ENCODE results near the gene MYO9B. TPM values are rescaled to one million over a fixed set of nuclear protein-coding genes. Genes with fewer than 3 reads are reported as not detected.

The MYO9B gene
- total and polyA plus RNA-seq, 2 of the 13 experiments (the other 11 are each of a cell fraction or from before 2014, with no cell fraction given) = 18.0 to 18.3 TPM

DNA sequence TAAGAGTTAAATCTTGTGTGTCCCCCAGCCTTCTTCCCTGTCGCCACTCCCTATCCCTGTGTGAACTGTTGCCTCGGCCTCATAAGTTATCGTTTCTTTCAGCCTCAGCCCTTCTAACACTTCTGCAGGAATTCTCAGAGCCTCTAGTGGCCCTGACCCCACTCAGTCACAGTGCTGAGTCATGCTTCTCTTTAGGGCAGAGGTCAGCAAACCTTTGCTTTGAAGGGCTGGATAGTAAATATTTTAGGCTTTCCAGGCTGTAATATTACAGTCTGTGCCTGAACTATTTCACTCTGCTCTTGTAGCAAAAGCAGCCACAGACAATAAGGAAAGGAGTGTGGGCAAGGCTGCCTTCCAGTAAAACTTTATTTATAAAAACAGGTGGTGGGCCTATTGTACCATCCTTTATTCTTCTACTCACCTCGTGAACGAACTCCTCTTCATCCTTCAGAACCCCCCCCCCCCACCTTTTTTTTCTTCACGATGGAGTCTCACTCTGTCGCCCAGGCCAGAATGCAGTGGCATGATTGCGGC is 22.1 kb downstream of the MYO9B start (continued):
- peak; percentile 89 for TF ChIP-seq ZNF770 (CRISPR knock-in tag; IDR thresholded peaks at IDR 0.05)
- no peak for TF ChIP-seq ZBTB21 (CRISPR knock-in tag; IDR thresholded peaks at IDR 0.05)
- TF ChIP-seq ZNF598 (CRISPR knock-in tag; IDR thresholded peaks at IDR 0.05; ENCODE audit: borderline replicate concordance) = no peak
- peak; percentile 86 for TF ChIP-seq NR2C2 (CRISPR knock-in tag; IDR thresholded peaks at IDR 0.05; ENCODE audit: borderline replicate concordance)
- no peak for TF ChIP-seq ZNF326 (CRISPR knock-in tag; IDR thresholded peaks at IDR 0.05; ENCODE audit: borderline replicate concordance)
- TF ChIP-seq ZNF607 (CRISPR knock-in tag; IDR thresholded peaks at IDR 0.05; ENCODE audit: borderline replicate concordance) = no peak
- peak; percentile 59 for TF ChIP-seq TEAD3 (CRISPR knock-in tag; optimal IDR thresholded peaks at IDR 0.05; ENCODE audit: borderline replicate concordance)
- TF ChIP-seq SOX6 (IDR thresholded peaks at IDR 0.05) = no peak
- TF ChIP-seq SOX6 (CRISPR knock-in tag; IDR thresholded peaks at IDR 0.05) = peak; percentile 60
- TF ChIP-seq HDAC1 (CRISPR knock-in tag; IDR thresholded peaks at IDR 0.05) = peak; percentile 75
- 0 out of 2 replicates have a peak, but pooled peaks have one; percentile 31 for TF ChIP-seq KAT7 (CRISPR knock-in tag; IDR thresholded peaks at IDR 0.05; ENCODE audit: borderline replicate concordance)
- TF ChIP-seq HMG20A (CRISPR knock-in tag; IDR thresholded peaks at IDR 0.05; ENCODE audit: borderline replicate concordance) = peak; percentile 86
- TF ChIP-seq, protein P1, sequence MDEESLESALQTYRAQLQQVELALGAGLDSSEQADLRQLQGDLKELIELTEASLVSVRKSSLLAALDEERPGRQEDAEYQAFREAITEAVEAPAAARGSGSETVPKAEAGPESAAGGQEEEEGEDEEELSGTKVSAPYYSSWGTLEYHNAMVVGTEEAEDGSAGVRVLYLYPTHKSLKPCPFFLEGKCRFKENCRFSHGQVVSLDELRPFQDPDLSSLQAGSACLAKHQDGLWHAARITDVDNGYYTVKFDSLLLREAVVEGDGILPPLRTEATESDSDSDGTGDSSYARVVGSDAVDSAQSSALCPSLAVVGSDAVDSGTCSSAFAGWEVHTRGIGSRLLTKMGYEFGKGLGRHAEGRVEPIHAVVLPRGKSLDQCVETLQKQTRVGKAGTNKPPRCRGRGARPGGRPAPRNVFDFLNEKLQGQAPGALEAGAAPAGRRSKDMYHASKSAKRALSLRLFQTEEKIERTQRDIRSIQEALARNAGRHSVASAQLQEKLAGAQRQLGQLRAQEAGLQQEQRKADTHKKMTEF (CRISPR knock-in tag; IDR thresholded peaks at IDR 0.05) = peak; percentile 30; the same call in 1 of the 2 replicates
- no peak for TF ChIP-seq ATRX (CRISPR knock-in tag; IDR thresholded peaks at IDR 0.05; ENCODE audit: borderline replicate concordance)
- peak; percentile 95 for TF ChIP-seq MAFG (CRISPR knock-in tag; IDR thresholded peaks at IDR 0.05)
- TF ChIP-seq NR2F1 (CRISPR knock-in tag; IDR thresholded peaks at IDR 0.05) = peak; percentile 94 to 96
- peak; percentile 85 for TF ChIP-seq FOSL1 (CRISPR knock-in tag; IDR thresholded peaks at IDR 0.05; ENCODE audit: borderline replicate concordance)
- no peak for TF ChIP-seq ZNF407 (CRISPR knock-in tag; IDR thresholded peaks at IDR 0.05; ENCODE audit: not compliant biosample characterization)
- TF ChIP-seq FOXK1 (CRISPR knock-in tag; IDR thresholded peaks at IDR 0.05; ENCODE audit: borderline replicate concordance, low read depth) = peak; percentile 49; the same call in 1 of the 2 replicates
